Activated T-cell treated with anti-CD3 and anti-CD28 coated beads for 1 hour (primary cell): ENCODE results near the gene GPANK1.
A peak's percentile ranks its signal among the peaks of the same experiment; 100 is the strongest.

Experiments
- DNase-seq: peaks from one replicate; pipeline ENCODE4 v3.0.0-alpha.2; 2020; ENCODE audit warnings: low read depth

Gene GPANK1

GRCh38 chr6:31691078-31691463 lies 26.3 kb upstream of the GPANK1 start:
- no peak for DNase-seq

- DNase-seq = no peak
These were observed 25.7 kb upstream of the GPANK1 start for GRCh38 chr6:31690231-31691077.

- no peak for DNase-seq
These were observed 24.7 kb upstream of the GPANK1 start for GRCh38 chr6:31689249-31690110.

GRCh38 chr6:31687860-31688693 lies 23.3 kb upstream of the GPANK1 start:
- DNase-seq = no peak

GRCh38 chr6:31687321-31687720 lies 22.5 kb upstream of the GPANK1 start:
- DNase-seq = no peak

- DNase-seq = no peak
These were observed 21.7 kb upstream of the GPANK1 start for GRCh38 chr6:31686483-31686882.

GRCh38 chr6:31683591-31683990 lies 18.8 kb upstream of the GPANK1 start:
- no peak for DNase-seq

- no peak for DNase-seq
These were observed 16.4 kb upstream of the GPANK1 start for GRCh38 chr6:31681135-31681671.

- peak; percentile 43 for DNase-seq
These were observed 15.7 kb upstream of the GPANK1 start, which contains the start of gene LY6G5C for GRCh38 chr6:31680226-31681134. TSS of gene LY6G5C (minus strand) at chr6:31681067. CDS start at chr6:31680373, 694 bp downstream.

- DNase-seq = no peak
These were observed 13.2 kb upstream of the GPANK1 start for GRCh38 chr6:31677955-31678354.

- DNase-seq = no peak
These were observed 12.1 kb upstream of the GPANK1 start for GRCh38 chr6:31676904-31677303.

- DNase-seq = no peak
These were observed 11.6 kb upstream of the GPANK1 start for GRCh38 chr6:31676322-31676903.

GRCh38 chr6:31669676-31670075 lies 4.9 kb upstream of the GPANK1 start, which contains the start of gene LY6G5B:
TSS of gene LY6G5B (plus strand) at chr6:31669976. CDS start at chr6:31670951, 975 bp downstream.
- DNase-seq = no peak

- DNase-seq = no peak
These were observed 1.7 kb upstream of the GPANK1 start for GRCh38 chr6:31666337-31666965.

- peak; percentile 95 for DNase-seq
These were observed 922 bp upstream of the GPANK1 start, which contains the start of gene CSNK2B for GRCh38 chr6:31665501-31666336. TSS of gene CSNK2B (plus strand) at chr6:31666080. CDS start at chr6:31666832, 752 bp downstream.

- no peak for DNase-seq
These were observed 622 bp downstream of the GPANK1 start for GRCh38 chr6:31663961-31664789.

- DNase-seq = no peak
These were observed 1.5 kb downstream of the GPANK1 start for GRCh38 chr6:31663126-31663960.
